ENCODE data around the gene PRR15L.

The PRR15L gene

DNA sequence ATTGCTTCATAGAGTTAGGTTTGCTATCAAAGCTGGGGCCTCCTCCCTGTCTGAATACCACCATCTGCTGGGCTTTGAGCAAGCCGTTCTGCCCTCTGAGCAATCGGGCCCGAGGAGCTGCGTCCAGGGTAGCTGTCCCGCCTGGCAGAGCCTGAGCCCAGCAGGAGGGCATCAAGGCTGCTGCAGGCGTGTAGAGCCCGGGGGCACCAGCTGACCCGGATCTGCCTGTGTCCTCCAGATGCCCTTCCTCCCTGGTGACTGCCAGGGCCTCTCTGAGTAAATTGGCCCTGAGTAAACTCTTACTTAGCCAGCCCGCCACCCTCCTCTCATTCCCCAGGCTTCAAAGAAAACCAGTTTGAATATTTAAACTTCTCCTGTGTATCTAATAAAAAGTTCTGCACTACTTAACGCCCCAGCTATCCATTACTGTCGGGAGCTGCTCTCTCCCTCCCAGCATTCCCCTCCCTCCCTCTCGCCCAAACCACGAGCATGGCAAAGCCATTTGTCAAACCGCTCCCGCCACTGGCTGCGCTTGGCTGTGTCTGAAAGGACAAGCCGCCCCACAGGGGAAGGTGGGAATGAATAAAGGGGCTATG lies 29.7 kb upstream of the PRR15L start:
- no peak for DNase-seq

DNA sequence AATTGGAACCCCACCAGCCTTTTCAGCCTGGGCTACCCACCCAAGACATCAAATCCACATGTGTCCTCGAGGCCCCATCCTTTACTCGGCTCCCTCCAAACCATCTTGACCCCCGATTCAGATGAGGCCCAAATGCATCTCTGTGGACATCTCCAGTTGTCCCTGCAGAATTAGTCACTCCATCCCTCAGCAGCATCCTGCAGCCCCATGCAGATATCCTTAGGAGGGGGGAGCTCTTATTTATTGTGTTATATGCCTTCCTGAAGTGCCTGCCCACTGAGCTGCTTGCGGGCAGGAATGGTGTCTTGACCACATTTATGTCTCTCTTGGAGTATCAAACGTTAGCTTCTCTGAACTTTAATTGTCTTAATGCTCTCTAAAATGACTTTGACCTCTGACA lies 28.8 kb upstream of the PRR15L start:
- DNase-seq, result no peak

DNA sequence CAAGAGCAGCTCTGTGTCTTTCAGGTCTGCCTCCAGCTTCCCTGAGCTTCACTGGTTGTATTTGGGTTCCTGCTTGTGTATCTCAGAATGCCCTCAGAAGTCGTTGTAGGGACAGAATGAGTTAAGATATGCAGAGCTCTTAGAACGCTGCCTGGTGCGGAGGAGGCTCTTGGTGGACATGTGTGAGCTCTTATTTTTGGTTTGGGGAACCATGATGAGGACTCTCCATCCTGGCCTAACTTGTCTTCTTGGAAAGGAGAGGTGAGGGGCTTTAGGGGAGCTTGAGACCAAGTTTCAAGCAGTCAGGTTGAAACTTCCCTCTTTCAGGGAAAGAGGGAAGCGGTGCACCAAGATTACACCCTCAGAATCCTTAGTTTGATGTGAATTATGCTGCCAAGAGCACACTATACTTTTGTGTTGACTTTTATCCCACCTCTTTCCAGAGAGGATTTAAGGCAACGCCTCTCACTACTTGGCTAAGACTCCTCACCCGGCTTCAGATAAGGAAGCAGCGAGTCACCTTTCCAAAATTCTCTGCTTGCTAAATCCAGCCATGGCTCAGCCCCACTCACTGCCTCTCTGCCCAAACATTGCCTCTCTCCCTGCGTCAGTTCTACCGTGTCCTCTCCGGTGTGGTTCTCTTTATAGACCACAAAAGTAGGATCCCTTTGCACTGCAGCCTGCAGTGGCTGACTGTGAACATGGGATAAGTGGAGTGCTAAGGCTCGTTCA lies 26.0 kb upstream of the PRR15L start:
- no peak for DNase-seq

DNA sequence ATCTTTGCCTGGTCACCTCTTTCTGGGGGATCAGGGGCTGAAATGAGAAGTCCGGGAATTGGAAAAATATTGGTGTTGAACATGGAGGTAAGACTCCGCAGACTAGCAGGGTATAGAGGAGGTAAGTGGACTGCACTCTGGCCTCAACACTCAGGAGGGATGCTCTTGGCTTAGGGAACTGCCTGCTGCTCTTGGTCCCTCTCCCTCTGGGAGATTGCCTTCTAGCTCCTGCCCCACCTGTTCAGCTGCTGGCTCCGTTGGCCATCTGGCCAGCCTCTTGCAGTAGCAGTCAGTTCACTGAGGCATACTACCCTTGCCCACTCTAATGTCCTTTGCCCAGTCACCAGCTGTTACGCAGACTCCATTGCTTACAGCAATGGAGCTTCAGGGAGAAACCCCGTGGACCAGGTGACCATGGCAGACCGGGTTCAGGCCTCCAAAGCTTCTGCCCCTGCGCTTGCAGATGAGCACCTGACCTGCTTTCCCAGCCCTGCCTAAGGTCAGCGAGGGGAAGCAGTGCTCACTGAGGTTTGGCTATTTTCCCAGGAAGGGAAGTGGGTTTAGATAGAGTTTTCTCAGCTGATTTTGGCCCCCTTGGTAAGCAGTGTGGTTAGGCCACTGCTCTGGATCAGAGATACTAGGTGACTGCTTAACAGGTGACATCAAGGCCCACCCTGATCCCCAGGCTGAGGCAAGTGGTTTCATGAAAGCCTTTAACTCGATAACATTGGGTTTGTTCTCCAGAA lies 25.1 kb upstream of the PRR15L start:
- DNase-seq, result no peak

DNA sequence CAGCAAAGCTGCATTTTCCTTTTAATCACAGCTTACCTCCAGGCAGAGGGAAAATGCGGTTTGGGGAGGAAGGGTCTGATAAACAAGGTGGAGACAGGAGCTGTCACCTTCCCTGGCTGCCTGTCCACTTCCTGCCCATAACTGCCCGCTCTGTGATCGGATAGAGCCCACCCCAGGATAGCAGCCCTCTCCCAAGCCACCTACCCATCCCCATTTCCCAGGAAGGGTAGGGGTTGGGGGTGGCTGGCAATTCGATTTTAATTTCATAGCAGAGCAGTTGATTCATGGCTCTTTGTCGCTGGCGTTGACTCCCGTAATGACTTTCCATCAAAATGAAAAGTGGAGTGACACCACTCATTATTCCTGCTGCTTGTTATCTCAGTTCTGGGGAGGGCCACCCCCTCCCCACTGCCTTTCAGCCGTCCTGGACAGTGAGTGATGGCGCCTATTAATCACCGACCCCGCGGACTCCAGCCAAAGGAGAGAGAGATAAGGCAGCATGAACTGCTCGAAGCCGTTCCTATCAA lies 24.5 kb upstream of the PRR15L start:
- DNase-seq, result no peak

DNA sequence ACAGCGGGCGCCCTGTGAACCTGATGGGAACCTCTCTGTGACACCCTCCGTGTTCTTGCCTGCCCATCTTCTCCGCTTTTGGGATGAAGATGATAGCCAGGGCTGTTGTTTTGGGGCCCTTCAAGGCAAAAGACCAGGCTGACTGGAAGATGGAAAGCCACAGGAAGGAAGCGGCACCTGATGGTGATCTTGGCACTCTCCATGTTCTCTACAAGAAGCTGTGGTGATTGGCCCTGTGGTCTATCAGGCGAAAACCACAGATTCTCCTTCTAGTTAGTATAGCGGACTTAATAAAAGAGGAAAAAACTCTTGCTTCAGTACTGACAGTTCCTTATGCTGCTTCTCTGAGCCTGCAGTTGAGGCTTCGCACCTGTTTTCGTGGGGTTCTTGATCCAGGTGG lies 23.8 kb upstream of the PRR15L start:
- no peak for DNase-seq

DNA sequence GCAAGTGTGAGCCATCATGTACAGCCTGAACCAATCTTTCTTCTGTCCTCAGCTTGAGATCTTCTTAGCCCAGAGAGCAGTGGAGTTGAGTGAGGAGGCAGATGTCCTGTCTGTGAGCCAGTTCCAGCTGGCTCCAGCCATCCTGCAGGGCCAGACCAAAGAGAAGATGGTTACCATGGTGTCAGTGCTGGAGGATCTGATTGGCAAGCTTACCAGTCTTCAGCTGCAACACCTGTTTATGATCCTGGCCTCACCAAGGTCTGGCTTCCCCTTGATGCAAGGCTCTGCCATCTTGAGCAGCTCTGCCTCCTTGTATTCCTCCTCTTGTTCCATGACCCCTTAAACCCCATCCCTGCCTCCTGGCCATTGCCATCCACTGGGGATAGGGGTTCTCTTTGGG lies 22.9 kb upstream of the PRR15L start:
- no peak for DNase-seq

DNA sequence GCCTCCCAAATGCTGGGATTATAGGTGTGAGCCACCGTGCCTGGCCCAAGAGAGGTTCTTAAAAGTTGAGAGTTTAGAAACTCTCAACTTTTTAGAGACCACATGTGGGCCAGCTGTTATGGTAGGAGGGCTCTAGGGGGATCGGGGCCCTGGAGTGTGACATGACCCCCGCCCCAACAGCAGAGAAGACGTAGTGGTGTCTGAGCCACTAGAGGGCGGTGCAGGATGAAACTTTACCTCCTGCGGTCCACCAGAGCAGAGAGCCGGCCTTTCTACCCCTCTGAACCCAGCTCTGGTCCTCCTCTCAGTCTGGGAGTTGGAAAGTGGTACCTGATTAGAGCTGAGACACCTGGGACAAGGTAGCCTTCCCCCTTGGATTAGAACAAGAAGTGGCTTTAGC lies 20.6 kb upstream of the PRR15L start:
- peak; percentile 41 for DNase-seq

DNA sequence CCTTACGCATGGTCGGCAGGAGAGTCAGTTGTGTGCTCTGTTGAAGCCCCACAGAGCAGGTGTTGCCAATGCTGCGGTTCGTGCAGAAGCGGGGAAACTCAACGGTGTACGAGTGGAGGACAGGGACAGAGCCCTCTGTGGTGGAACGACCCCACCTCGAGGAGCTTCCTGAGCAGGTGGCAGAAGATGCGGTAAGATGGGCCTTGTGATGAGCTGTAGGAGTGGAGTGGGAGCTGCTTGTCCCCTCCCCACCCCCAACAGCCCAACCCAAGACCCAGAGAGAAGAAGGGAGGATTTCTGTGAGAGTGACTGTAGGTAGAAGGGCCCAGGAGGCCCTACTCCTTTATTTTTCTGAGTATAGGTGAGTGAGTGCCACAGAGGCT lies 18.1 kb upstream of the PRR15L start:
- no peak for DNase-seq

DNA sequence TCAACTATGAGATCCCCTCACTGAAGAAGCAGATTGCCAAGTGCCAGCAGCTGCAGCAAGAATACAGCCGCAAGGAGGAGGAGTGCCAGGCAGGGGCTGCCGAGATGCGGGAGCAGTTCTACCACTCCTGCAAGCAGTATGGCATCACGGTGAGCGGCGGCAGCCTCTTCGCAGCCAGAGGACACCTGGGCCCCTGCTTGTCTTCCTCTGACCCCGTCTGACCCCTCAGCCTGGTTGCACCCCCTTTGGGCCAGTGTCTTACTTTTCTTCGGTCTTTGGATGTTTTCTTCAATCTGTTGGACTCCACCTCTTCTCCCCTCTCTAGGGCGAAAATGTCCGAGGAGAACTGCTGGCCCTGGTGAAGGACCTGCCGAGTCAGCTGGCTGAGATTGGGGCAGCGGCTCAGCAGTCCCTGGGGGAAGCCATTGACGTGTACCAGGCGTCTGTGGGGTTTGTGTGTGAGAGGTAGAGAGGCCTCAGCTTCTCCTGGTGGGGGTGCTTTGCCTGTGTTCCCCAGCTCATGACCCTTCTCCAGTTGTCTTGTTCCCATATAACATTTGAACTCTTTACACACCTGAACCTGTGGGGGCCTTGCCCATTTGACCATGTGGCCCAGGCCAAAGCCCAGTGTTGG lies 17.6 kb upstream of the PRR15L start:
- DNase-seq, result no peak

DNA sequence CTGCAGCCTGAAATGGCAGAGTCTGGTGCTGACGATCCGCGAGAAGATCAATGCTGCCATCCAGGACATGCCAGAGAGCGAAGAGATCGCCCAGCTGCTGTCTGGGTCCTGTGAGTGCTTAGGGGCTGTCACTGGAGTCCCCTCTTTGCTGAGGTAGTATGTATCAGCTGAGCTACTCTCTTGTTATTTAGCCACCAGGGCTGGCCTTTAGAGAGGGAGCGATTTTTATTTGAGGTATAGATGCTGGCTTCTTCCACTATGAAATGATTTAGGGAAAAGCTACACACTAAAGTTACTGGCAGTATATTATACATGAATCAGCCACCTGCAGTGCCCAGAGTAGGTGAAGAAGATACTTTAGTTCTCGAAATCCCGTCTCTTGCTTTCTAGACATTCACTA lies 15.9 kb upstream of the PRR15L start:
- no peak for DNase-seq

DNA sequence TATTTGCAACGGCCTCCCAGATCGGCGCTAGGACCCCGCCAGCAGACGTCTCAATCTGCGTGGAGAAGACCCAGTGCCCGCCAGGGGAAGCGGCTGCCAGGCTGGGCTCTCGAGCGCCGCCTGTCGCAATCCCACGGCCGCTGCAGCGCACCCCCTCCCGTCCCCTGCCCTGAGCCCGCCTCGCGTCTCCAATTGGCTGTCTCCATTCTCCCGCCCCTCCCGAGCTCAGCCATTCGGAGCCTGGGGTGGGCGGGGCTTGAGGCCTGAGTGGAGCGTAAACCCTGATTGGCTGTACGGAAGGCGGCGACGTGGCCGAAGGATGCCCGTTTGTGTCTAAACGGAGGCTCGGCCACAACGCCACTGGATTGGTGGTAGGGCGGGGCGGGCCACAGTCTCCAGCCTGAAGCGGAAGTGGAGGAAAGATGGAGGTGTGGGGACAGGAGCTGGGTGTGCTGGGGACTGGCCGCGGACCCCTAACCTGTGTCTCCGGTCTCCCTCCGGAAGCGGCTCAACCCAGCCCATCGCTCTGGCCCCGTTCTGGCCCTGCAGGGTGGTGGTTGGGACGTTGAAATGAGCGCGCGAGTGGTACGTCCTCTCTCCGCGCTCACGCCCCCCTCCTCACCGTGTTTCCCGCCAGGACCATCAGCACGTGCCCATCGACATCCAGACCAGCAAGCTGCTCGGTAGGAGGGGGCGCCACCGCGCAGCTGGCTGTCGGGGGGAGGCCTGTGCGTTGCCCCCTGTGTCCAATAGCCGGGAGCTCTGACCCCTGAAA lies 13.2 kb upstream of the PRR15L start, which contains the start of gene CDK5RAP3:
Gene CDK5RAP3, plus strand, starts transcription at position 389 of the 775 bp plus-strand sequence. Its CDS starts 34 bp downstream, at position 423.
- peak; percentile 99 for DNase-seq

DNA sequence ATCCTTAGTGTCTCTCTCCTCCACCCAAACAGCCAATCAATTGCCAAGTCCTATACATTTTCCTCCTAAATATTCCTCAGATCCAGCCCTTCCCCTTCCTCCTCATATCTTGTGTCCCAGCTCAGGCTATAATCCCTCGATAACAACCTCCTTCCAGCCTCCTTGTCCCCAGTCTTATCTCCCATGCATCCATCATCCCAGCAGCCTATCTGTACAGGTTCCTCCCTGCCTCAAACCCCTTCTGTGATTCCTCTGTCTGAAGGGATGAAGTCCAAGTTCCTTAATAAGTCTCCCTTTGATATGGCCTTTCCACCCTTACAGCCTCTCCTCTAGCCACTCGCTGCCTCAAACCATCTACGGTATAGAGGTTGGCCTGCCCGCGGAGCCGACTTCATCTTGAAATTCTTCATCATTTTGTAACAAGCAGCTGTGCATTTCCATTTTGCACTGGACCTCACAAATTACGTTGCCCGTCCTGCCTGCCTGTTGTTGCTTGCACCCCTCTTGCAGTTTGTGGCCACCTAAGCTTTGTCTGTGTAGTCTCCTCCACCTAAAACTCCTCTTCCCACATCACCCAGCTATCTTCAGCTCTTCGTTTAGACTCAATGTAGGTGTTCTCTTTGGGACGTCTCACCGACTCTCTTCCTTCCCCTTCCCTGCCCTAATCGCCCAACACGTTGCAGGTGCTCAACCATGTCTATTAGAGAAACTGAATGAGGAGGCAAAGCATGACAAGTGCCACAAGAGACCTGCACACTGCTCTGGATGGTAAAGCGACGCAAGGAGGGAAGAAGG lies 12.4 kb upstream of the PRR15L start:
- no peak for DNase-seq

DNA sequence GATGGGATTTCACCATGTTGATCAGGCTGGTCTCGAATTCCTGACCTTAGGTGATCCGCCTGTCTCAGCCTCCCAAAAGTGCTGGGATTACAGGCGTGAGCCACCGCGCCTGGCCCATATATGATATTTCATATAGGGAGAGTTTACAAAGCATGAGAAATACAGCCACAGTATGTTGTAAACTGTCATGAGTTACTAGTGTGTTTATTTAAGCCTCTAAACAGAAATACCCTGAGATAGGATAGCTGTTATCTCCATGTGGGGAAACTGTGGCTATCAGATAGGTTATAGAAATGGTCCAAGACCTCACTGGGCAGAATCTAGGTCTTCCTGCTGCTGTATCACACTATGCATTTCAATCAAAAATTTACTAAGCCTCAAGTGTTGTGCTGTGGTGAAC lies 11.2 kb upstream of the PRR15L start:
- DNase-seq, result no peak

DNA sequence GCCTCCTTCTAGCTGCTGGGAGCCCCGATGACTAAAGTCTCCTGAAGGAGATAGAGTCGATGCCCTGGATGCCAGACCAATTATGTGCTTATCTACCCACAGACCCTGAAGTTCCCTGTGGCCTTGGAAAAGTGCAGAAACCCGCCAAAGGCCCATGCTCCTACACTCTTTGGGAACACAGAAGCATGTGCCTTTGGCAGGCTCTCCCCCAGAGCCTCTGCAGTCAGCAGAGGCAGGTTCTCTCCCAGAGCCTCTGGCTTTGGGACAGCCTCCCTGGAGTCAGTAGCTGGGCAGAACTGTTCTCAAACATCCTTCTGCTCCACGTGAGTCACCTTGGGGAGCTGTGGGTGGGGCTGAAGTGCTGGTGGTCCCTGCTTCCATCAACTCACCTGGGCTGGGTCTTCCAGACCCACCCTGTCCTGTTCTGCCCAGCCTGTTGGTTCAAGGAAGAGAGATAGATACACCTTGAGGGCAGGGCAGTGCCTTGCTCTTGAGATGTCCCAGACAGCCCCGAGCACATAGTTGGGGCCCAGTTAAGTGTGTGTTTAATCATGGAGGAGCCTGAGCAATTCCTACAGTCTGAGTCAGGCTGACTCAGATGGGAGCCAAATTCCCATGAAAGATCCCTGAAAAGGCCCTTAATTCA lies 10.0 kb upstream of the PRR15L start:
- no peak for DNase-seq

DNA sequence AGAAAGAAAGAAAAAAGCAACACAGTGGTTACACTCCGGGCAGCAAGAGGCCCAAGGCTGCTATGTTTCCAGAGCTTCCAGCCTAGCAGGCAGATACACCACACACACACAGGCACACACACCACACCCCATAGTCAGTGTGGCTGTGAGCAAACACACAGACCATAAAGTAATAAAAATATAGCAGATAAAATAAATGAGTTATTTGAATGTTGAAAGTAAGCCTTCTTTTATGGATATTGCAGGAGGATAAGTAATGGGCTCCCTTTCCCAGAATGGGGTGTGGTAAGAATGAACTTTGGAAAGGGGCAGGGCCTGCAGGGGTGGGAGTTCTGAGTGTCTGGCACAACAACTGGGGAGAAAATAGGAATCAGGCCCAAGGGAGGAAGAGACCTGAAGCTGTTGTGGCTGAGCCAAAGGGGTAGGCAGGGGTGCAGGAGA lies 8.4 kb upstream of the PRR15L start:
- DNase-seq, result no peak

DNA sequence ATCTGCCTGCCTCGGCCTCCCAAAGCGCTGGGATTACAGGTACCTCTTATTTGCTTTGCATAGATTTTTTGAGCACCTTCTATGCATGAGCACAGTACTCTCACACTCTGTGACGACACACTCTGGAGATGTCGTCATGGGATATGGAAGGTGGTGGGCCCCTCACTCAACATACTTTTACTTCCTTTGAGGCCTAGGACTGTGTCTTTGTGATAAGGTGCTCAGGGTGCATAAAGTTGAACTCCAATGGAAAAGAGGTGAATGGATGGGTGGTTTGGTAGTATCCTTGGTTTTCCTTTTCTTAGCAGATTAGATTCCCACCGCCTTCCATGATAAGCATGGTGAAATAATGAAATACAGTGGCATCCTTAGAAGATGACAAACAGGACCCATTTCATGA lies 7.2 kb upstream of the PRR15L start:
- DNase-seq, result no peak

DNA sequence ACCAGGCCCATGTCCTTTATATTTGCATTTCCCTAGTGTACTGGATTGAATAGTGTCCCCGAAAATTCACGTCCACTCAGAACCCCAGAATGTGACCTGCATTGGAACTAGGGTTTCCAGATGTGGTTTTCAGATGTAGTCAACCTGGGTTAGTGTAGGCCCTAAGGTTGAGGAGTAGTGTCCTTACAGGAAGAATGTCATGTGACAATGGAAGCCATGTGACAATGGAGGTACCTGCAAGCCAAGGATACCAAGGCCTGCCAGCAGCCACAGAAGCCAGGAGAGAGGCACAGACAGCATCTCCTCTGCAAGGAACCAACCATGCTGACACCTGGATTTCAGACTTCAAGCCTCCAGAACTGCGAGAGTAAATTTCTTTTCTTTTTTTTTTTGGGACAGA lies 5.2 kb upstream of the PRR15L start:
- DNase-seq, result no peak

DNA sequence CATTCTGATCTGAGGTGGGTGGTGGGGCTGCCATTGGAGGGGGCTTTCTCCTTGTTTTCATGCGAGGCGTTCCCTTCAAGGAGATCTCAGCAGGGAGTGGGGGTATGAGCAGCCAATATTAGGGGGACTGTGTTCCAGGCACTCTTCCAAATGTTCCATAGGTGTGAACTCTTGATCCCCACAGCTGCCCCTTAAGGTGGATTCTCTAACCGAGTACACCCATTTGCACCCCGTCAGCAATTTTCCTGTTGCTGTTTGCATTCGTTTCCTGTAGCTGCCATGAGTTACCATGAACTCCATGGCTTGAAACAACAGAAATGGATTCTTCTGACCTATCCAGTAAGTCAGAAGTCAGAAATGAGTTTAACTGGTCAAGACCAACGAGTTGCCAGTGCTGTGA lies 3.7 kb upstream of the PRR15L start:
- no peak for DNase-seq

DNA sequence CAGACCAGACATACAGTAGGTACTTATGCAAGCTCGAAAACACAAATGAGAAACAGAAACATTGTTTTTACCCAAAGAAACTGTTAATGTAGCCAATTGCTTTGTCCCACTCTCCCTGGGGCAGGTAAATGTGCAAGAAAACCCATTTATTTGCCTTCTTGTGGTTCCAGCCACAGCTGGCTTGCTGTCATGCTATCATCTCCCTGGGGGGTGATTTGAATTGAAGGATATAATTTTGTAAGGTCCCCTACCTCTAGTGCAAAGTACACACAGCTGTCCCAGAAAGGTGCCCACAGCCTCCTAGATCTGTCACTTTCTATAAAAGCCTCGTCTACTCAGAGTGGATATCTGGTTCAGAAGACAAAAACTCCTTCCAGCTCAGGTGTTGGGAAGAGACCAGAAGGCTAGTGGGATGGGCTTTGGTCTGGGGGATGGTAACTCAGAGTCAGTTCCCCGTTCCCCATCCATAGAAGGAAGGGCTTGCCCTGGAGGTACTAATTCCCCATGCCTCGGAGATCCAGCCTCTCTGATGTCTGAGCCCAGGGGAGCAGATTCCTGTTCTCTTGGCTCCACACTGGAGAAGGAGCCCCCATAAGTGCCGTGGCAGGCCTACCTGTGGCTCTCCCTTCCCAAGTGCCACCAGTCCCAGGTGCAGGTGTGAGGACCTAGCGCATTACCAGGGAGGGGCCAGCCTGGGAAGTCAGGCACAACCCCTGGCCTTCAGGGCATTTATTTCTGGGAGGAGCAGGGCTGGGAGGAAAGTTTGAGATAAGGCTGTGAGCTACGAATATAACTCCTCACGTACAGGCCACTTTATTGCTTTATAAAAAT lies 2.4 kb upstream of the PRR15L start:
- no peak for DNase-seq

Measured in NCI-H1105 (cell line).